ENCODE data around the gene ENG. TPM values are rescaled to one million over a fixed set of nuclear protein-coding genes. Genes with fewer than 3 reads are reported as not detected.

Gene ENG
- polyA plus RNA-seq, 1 of the 3 experiments (the other 2 are of a cell fraction) = 18.8 TPM

- Histone ChIP-seq H3K4me2 (no peak overlapping the region), H3K9me2 (no peaks in the 10 kb centered on the region), H4K20me1 (ENCODE audit: insufficient read depth) (no peaks in the 10 kb centered on the region), H3K9ac (no peak overlapping the region), H3K27me3 (ENCODE audit: insufficient read depth) (no peaks in the 10 kb centered on the region), H3K79me2 (ENCODE audit: insufficient read depth) (no peaks in the 10 kb centered on the region), H3K4me1 (ENCODE audit: control insufficient read depth in 1 of 2, insufficient read depth in 2 of 2, low read depth in 1 of 2, low read length in 1 of 2) (peaks cover 0 to 17% of the 10 kb centered on the region in 2 experiments; a peak in 1 of 4 replicates), H3K36me3 (replicated peaks in 1 of 2; ENCODE audit: control insufficient read depth in 1 of 2, insufficient read depth in 2 of 2, low read length in 1 of 2) (no peaks in the 10 kb centered on the region), H3K4me3 (ENCODE audit: low read depth in 2 of 2, low read length in 1 of 2) (no peak overlapping the region), H3F3A (replicated peaks; ENCODE audit: insufficient read depth) (no peaks in the 10 kb centered on the region), H3K9me3 (no peaks in the 10 kb centered on the region), H3K27ac (ENCODE audit: low read depth in 2 of 2, low read length in 1 of 2) (no peak overlapping the region), H2AFZ (ENCODE audit: low read depth) (no peak overlapping the region)
- POLR2A ChIA-PET = interaction anchor here (1.0 to 1.6 kb wide), 2 partner anchors 16 to 160 kb away, joined by 3 to 7 read pairs; partner anchors contain the start of gene PIP5KL1
- TF ChIP-seq PBX3 (IDR thresholded peaks at IDR 0.05) = no peak
- no peak for TF ChIP-seq RAD21 (IDR thresholded peaks at IDR 0.05; ENCODE audit: low read length)
- no peak for TF ChIP-seq RFX5 (IDR thresholded peaks at IDR 0.05; ENCODE audit: low read length)
- no peak for DNase-seq
- CTCF ChIA-PET = interaction anchor here (1.0 to 7.4 kb wide), 5 partner anchors 15 to 100 kb away, joined by 4 to 36 read pairs (median 8); partner anchors contain the start of gene TOR2A
- 96% methylated on average over 4 of the region's 4 CpGs for WGBS (ENCODE audit: low lambda C conversion rate)
Observed at GRCh38 chr9:127769929-127770582, 84.4 kb downstream of the ENG start.

GRCh38 chr9:127769101-127769500 lies 85.4 kb downstream of the ENG start:
- WGBS (ENCODE audit: low lambda C conversion rate) = 96% methylated on average over 5 of the region's 5 CpGs
- no peaks in the 10 kb centered on the region for H3K27me3 ChIP-seq (ENCODE audit: insufficient read depth)
- H3F3A ChIP-seq (replicated peaks; ENCODE audit: insufficient read depth) = no peaks in the 10 kb centered on the region
- H3K36me3 ChIP-seq (replicated peaks in 1 of 2; ENCODE audit: control insufficient read depth in 1 of 2, insufficient read depth in 2 of 2, low read length in 1 of 2) = no peaks in the 10 kb centered on the region
- H3K9ac ChIP-seq = no peak overlapping the region
- no peak overlapping the region for H3K4me2 ChIP-seq
- CTCF ChIA-PET = interaction anchor here (0.6 to 2.6 kb wide), 4 partner anchors 15 to 100 kb away, joined by 4 to 16 read pairs (median 6); no protein-coding TSS in a partner anchor
- no peaks in the 10 kb centered on the region for H4K20me1 ChIP-seq (ENCODE audit: insufficient read depth)
- DNase-seq = no peak
- H3K4me1 ChIP-seq (ENCODE audit: control insufficient read depth in 1 of 2, insufficient read depth in 2 of 2, low read depth in 1 of 2, low read length in 1 of 2) = peaks cover 0 to 17% of the 10 kb centered on the region in 2 experiments; a peak in 1 of 4 replicates
- no peaks in the 10 kb centered on the region for H3K9me3 ChIP-seq
- H3K79me2 ChIP-seq (ENCODE audit: insufficient read depth) = no peaks in the 10 kb centered on the region
- H2AFZ ChIP-seq (ENCODE audit: low read depth) = no peak overlapping the region
- no peak overlapping the region for H3K4me3 ChIP-seq (ENCODE audit: low read depth in 2 of 2, low read length in 1 of 2)
- TF ChIP-seq EZH2phosphoT487 (IDR thresholded peaks at IDR 0.05; ENCODE audit: borderline replicate concordance, low read depth) = no peak
- no peak for TF ChIP-seq USF2 (IDR thresholded peaks at IDR 0.05; ENCODE audit: borderline replicate concordance, low read depth, low read length)
- TF ChIP-seq YY1 (IDR thresholded peaks at IDR 0.05; ENCODE audit: low read depth) = no peak
- no peak for TF ChIP-seq TAF1 (IDR thresholded peaks at IDR 0.05; ENCODE audit: borderline replicate concordance, low read depth, low read length)
- no peak for TF ChIP-seq TCF12 (IDR thresholded peaks at IDR 0.05)
- TF ChIP-seq GABPA (IDR thresholded peaks at IDR 0.05; ENCODE audit: low read depth) = no peak
- no peak for TF ChIP-seq IRF3 (IDR thresholded peaks at IDR 0.05; ENCODE audit: low read depth, low read length)
- TF ChIP-seq SMC3 (IDR thresholded peaks at IDR 0.05; ENCODE audit: low read depth, low read length) = no peak
- TF ChIP-seq NRF1 (IDR thresholded peaks at IDR 0.05; ENCODE audit: low read depth, low read length) = no peak
- no peak for TF ChIP-seq GATA2 (CRISPR knock-in tag; IDR thresholded peaks at IDR 0.05)
- no peak for TF ChIP-seq REST (IDR thresholded peaks at IDR 0.05; ENCODE audit: low read depth, low read length)
- TF ChIP-seq MAX (IDR thresholded peaks at IDR 0.05; ENCODE audit: low read depth) = no peak
- TF ChIP-seq RAD21 (IDR thresholded peaks at IDR 0.05; ENCODE audit: low read length) = no peak
- TF ChIP-seq ZBTB33 (IDR thresholded peaks at IDR 0.05; ENCODE audit: borderline replicate concordance, low read depth) = no peak
- TF ChIP-seq FOSL2 (IDR thresholded peaks at IDR 0.05; ENCODE audit: borderline replicate concordance, low read depth) = no peak
- POLR2A ChIA-PET = no interaction called here
- no peak overlapping the region for H3K27ac ChIP-seq (ENCODE audit: low read depth in 2 of 2, low read length in 1 of 2)
- H3K9me2 ChIP-seq = no peaks in the 10 kb centered on the region

Measured in SK-N-SH (cell line).